Skeletal muscle cell (primary cell): ENCODE data around the gene CFAP70.
"Not testable (repeated sequence)": the region's sequence is repeated elsewhere in the genome, so short reads cannot be mapped to it uniquely, and the experiment has no call there.

ENCODE experiments used
- DNase-seq: peaks from one replicate; pipeline ENCODE4 v3.0.0-alpha.2; 2010; ENCODE audit warnings: low read depth
- H3K4me3 ChIP-seq: 2 replicates; pipeline ENCODE4 v1.5.1; 2011; ENCODE audit warnings: low read depth, mild to moderate bottlenecking, control low read depth, low read length, moderate library complexity

Gene CFAP70

GRCh38 chr10:73344269-73344668 lies 14.4 kb downstream of the CFAP70 start:
- H3K4me3 ChIP-seq: no peak overlapping the region
- no peak for DNase-seq

- H3K4me3 ChIP-seq: no peak overlapping the region
- DNase-seq: no peak
Observed at GRCh38 chr10:73340121-73340520, 18.5 kb downstream of the CFAP70 start.

GRCh38 chr10:73339436-73339835 lies 19.2 kb downstream of the CFAP70 start:
- DNase-seq: no peak

GRCh38 chr10:73338801-73339368 lies 19.8 kb downstream of the CFAP70 start:
- DNase-seq: no peak

More at GRCh38 chr10:73339436-73339835, 19.2 kb downstream of the CFAP70 start:
- H3K4me3 ChIP-seq: no peak overlapping the region

GRCh38 chr10:73333202-73333601 lies 25.5 kb downstream of the CFAP70 start:
- no peak overlapping the region for H3K4me3 ChIP-seq

More at GRCh38 chr10:73338801-73339368, 19.8 kb downstream of the CFAP70 start:
- no peak overlapping the region for H3K4me3 ChIP-seq

GRCh38 chr10:73332379-73332778 lies 26.3 kb downstream of the CFAP70 start:
- no peak for DNase-seq
- no peak overlapping the region for H3K4me3 ChIP-seq

More at GRCh38 chr10:73333202-73333601, 25.5 kb downstream of the CFAP70 start:
- DNase-seq: no peak

- DNase-seq: not testable (repeated sequence)
Observed at GRCh38 chr10:73328523-73328922, 30.1 kb downstream of the CFAP70 start.

GRCh38 chr10:73325290-73325689 lies 33.4 kb downstream of the CFAP70 start:
- not testable (repeated sequence) for H3K4me3 ChIP-seq, DNase-seq

More at GRCh38 chr10:73328523-73328922, 30.1 kb downstream of the CFAP70 start:
- not testable (repeated sequence) for H3K4me3 ChIP-seq

GRCh38 chr10:73323582-73323981 lies 35.1 kb downstream of the CFAP70 start:
- DNase-seq, H3K4me3 ChIP-seq: not testable (repeated sequence)

GRCh38 chr10:73310475-73310874 lies 48.2 kb downstream of the CFAP70 start:
- H3K4me3 ChIP-seq: no peak overlapping the region
- no peak for DNase-seq

GRCh38 chr10:73307203-73307800 lies 51.4 kb downstream of the CFAP70 start:
- no peak for DNase-seq

GRCh38 chr10:73306171-73306708 lies 52.4 kb downstream of the CFAP70 start:
- no peak for DNase-seq
- no peak overlapping the region for H3K4me3 ChIP-seq

More at GRCh38 chr10:73307203-73307800, 51.4 kb downstream of the CFAP70 start:
- H3K4me3 ChIP-seq: no peak overlapping the region

GRCh38 chr10:73296946-73297345 lies 61.7 kb downstream of the CFAP70 start:
- no peak overlapping the region for H3K4me3 ChIP-seq
- no peak for DNase-seq

- no peak overlapping the region for H3K4me3 ChIP-seq
- no peak for DNase-seq
Observed at GRCh38 chr10:73293461-73293860, 65.2 kb downstream of the CFAP70 start.

- no peak for DNase-seq
- H3K4me3 ChIP-seq: no peak overlapping the region
Observed at GRCh38 chr10:73289958-73290357, 68.7 kb downstream of the CFAP70 start.

- no peak overlapping the region for H3K4me3 ChIP-seq
- DNase-seq: no peak
Observed at GRCh38 chr10:73287441-73287840, 71.2 kb downstream of the CFAP70 start.

- no peak overlapping the region for H3K4me3 ChIP-seq
- no peak for DNase-seq
Observed at GRCh38 chr10:73281097-73281496, 77.6 kb downstream of the CFAP70 start.

GRCh38 chr10:73264423-73264822 lies 94.2 kb downstream of the CFAP70 start:
- H3K4me3 ChIP-seq: no peak overlapping the region
- no peak for DNase-seq

GRCh38 chr10:73263693-73264347 lies 94.8 kb downstream of the CFAP70 start:
- no peak for DNase-seq
- H3K4me3 ChIP-seq: no peak overlapping the region

GRCh38 chr10:73262880-73263555 lies 95.6 kb downstream of the CFAP70 start:
- no peak for DNase-seq

More at GRCh38 chr10:73262880-73263555, 95.6 kb downstream of the CFAP70 start:
- H3K4me3 ChIP-seq: no peak overlapping the region
